HEK293 (cell line): ENCODE data around the gene INSM1.

ENCODE experiments used
- GFI1B ChIP-seq: fragments of 450-650 bp; formaldehyde crosslinking; IDR thresholded peaks from 2 replicates; pipeline ENCODE4 v1.5.1; 2016; ENCODE audit warnings: missing biosample characterization, missing genetic modification characterization
- GLIS2 ChIP-seq: fragments of 450-650 bp; formaldehyde crosslinking; IDR thresholded peaks from 2 replicates; pipeline ENCODE4 v1.5.1; 2016; ENCODE audit warnings: missing biosample characterization, missing genetic modification characterization
- HOXC10 ChIP-seq: sonication (generic); formaldehyde crosslinking; IDR thresholded peaks from 2 replicates; pipeline ENCODE4 v1.8.1; 2023; ENCODE audit warnings: mild to moderate bottlenecking, missing genetic modification reagents
- KLF8 ChIP-seq: fragments of 450-650 bp; formaldehyde crosslinking; IDR thresholded peaks from 2 replicates; pipeline ENCODE4 v1.5.1; 2016; ENCODE audit warnings: missing biosample characterization, missing genetic modification characterization
- SP2 ChIP-seq: fragments of 450-650 bp; formaldehyde crosslinking; IDR thresholded peaks from 2 replicates; pipeline ENCODE4 v1.5.1; 2016; ENCODE audit warnings: missing biosample characterization, missing genetic modification characterization
- SP3 ChIP-seq: fragments of 450-650 bp; formaldehyde crosslinking; IDR thresholded peaks from 2 replicates; pipeline ENCODE4 v1.5.1; 2016; ENCODE audit warnings: missing biosample characterization, missing genetic modification characterization
- ZFP69B ChIP-seq: fragments of 450-650 bp; formaldehyde crosslinking; IDR thresholded peaks from 2 replicates; pipeline ENCODE4 v1.5.1; 2016; ENCODE audit warnings: missing biosample characterization, missing genetic modification characterization
- ZNF16 ChIP-seq: fragments of 450-650 bp; formaldehyde crosslinking; IDR thresholded peaks from 2 replicates; pipeline ENCODE4 v1.5.1; 2016; ENCODE audit warnings: low read depth, missing biosample characterization, missing genetic modification characterization
- ZNF404 ChIP-seq: fragments of 450-650 bp; formaldehyde crosslinking; IDR thresholded peaks from 2 replicates; pipeline ENCODE4 v1.5.1; 2017; ENCODE audit warnings: missing biosample characterization, missing genetic modification characterization
- ZNF555 ChIP-seq: fragments of 450-650 bp; formaldehyde crosslinking; conservative IDR thresholded peaks from 2 replicates; pipeline ENCODE4 v1.5.1; 2017; ENCODE audit warnings: missing biosample characterization, mild to moderate bottlenecking, missing genetic modification characterization, inconsistent platforms
- ZNF610 ChIP-seq: fragments of 450-650 bp; formaldehyde crosslinking; IDR thresholded peaks from 2 replicates; pipeline ENCODE4 v1.5.1; 2016; ENCODE audit warnings: missing biosample characterization, missing genetic modification characterization, borderline replicate concordance
- ZNF623 ChIP-seq: fragments of 450-650 bp; formaldehyde crosslinking; IDR thresholded peaks from 2 replicates; pipeline ENCODE4 v1.5.1; 2016; ENCODE audit warnings: missing biosample characterization, missing genetic modification characterization
- ZNF626 ChIP-seq: fragments of 450-650 bp; sonication (Bioruptor Pico); formaldehyde crosslinking; IDR thresholded peaks from 2 replicates; pipeline ENCODE4 v1.5.1; 2018; ENCODE audit warnings: missing biosample characterization, missing genetic modification characterization, inconsistent platforms
- ZNF776 ChIP-seq: fragments of 450-650 bp; formaldehyde crosslinking; IDR thresholded peaks from 2 replicates; pipeline ENCODE4 v1.5.0; 2017; ENCODE audit warnings: missing biosample characterization, missing genetic modification characterization, borderline replicate concordance
- ZNF791 ChIP-seq: fragments of 450-650 bp; formaldehyde crosslinking; IDR thresholded peaks from 2 replicates; pipeline ENCODE4 v1.5.1; 2016; ENCODE audit warnings: missing biosample characterization, missing genetic modification characterization
- TF ChIP-seq, protein P1 (sequence below): fragments of 450-650 bp; formaldehyde crosslinking; IDR thresholded peaks from 2 replicates; pipeline ENCODE4 v1.5.1; 2016; ENCODE audit warnings: missing biosample characterization, missing genetic modification characterization
- TF ChIP-seq, protein P2 (sequence below): fragments of 450-650 bp; formaldehyde crosslinking; IDR thresholded peaks from 2 replicates; pipeline ENCODE4 v1.5.1; 2016; ENCODE audit warnings: missing biosample characterization, missing genetic modification characterization
- TF ChIP-seq, protein P3 (sequence below): fragments of 450-650 bp; formaldehyde crosslinking; IDR thresholded peaks from 2 replicates; pipeline ENCODE4 v1.5.1; 2016; ENCODE audit warnings: missing biosample characterization, missing genetic modification characterization
- TF ChIP-seq, protein P4 (sequence below): fragments of 450-650 bp; formaldehyde crosslinking; IDR thresholded peaks from 2 replicates; pipeline ENCODE4 v1.5.1; 2016; ENCODE audit warnings: missing biosample characterization, missing genetic modification characterization
- TF ChIP-seq, protein P5 (sequence below): fragments of 450-650 bp; formaldehyde crosslinking; IDR thresholded peaks from 2 replicates; pipeline ENCODE4; 2016; ENCODE audit warnings: missing biosample characterization, missing genetic modification characterization

The INSM1 gene

DNA sequence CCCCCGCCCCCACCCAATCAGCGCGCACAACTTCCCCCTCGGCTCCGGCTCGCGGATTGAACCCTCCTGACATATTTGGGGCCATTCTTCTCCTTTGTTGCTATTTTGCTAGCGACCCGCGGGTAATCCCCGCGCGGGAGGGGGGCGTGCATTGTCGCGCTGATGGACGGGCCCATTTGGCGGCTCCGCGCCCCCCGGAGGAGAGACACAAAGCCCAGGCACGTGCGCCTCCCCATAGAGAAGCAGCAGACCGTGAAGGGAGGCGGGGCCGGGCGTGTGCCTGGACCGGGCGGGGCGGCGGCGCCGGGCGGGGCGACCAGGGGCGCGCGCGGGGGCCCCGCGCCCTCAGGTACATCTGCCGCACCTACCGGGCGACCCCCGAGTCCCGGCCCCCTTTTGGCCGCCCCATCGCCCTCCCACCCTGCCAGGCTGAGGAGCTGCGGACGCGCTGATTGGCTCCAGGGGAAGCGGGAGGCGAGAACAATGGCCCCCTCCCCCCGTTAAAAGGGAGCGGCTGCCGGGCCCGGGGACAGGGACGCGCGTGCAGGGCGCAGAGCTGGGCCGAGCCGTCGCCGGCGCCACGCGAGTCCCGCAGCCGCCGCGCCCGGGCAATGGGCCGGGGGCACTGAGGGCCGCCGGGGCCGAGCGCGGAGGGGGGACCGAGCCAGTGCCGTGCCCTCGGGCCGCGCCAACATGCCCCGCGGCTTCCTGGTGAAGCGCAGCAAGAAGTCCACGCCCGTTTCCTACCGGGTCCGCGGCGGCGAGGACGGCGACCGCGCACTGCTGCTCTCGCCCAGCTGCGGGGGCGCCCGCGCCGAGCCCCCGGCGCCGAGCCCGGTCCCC is at the start of gene INSM1 (continued):
- TF ChIP-seq, protein P1, sequence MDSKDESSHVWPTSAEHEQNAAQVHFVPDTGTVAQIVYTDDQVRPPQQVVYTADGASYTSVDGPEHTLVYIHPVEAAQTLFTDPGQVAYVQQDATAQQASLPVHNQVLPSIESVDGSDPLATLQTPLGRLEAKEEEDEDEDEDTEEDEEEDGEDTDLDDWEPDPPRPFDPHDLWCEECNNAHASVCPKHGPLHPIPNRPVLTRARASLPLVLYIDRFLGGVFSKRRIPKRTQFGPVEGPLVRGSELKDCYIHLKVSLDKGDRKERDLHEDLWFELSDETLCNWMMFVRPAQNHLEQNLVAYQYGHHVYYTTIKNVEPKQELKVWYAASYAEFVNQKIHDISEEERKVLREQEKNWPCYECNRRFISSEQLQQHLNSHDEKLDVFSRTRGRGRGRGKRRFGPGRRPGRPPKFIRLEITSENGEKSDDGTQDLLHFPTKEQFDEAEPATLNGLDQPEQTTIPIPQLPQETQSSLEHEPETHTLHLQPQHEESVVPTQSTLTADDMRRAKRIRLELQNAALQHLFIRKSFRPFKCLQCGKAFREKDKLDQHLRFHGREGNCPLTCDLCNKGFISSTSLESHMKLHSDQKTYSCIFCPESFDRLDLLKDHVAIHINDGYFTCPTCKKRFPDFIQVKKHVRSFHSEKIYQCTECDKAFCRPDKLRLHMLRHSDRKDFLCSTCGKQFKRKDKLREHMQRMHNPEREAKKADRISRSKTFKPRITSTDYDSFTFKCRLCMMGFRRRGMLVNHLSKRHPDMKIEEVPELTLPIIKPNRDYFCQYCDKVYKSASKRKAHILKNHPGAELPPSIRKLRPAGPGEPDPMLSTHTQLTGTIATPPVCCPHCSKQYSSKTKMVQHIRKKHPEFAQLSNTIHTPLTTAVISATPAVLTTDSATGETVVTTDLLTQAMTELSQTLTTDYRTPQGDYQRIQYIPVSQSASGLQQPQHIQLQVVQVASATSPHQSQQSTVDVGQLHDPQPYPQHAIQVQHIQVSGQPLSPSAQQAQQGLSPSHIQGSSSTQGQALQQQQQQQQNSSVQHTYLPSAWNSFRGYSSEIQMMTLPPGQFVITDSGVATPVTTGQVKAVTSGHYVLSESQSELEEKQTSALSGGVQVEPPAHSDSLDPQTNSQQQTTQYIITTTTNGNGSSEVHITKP, result peak; percentile 79
- no peak for TF ChIP-seq ZNF16 (tag by site-specific recombination)
- TF ChIP-seq ZNF776 (tag by site-specific recombination), result no peak
- TF ChIP-seq SP3, result peak; percentile 45
- TF ChIP-seq SP2 (tag by site-specific recombination), result peak; percentile 51
- TF ChIP-seq, protein P2, sequence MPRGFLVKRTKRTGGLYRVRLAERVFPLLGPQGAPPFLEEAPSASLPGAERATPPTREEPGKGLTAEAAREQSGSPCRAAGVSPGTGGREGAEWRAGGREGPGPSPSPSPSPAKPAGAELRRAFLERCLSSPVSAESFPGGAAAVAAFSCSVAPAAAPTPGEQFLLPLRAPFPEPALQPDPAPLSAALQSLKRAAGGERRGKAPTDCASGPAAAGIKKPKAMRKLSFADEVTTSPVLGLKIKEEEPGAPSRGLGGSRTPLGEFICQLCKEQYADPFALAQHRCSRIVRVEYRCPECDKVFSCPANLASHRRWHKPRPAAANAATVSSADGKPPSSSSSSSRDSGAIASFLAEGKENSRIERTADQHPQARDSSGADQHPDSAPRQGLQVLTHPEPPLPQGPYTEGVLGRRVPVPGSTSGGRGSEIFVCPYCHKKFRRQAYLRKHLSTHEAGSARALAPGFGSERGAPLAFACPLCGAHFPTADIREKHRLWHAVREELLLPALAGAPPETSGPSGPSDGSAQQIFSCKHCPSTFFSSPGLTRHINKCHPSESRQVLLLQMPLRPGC (tag by site-specific recombination), result no peak
- no peak for TF ChIP-seq ZNF555 (tag by site-specific recombination)
- TF ChIP-seq HOXC10 (CRISPR knock-in tag), result no peak
- TF ChIP-seq ZFP69B (tag by site-specific recombination), result 0 out of 2 replicates have a peak, but pooled peaks have one; percentile 24
- no peak for TF ChIP-seq ZNF610 (tag by site-specific recombination)
- TF ChIP-seq, protein P3, sequence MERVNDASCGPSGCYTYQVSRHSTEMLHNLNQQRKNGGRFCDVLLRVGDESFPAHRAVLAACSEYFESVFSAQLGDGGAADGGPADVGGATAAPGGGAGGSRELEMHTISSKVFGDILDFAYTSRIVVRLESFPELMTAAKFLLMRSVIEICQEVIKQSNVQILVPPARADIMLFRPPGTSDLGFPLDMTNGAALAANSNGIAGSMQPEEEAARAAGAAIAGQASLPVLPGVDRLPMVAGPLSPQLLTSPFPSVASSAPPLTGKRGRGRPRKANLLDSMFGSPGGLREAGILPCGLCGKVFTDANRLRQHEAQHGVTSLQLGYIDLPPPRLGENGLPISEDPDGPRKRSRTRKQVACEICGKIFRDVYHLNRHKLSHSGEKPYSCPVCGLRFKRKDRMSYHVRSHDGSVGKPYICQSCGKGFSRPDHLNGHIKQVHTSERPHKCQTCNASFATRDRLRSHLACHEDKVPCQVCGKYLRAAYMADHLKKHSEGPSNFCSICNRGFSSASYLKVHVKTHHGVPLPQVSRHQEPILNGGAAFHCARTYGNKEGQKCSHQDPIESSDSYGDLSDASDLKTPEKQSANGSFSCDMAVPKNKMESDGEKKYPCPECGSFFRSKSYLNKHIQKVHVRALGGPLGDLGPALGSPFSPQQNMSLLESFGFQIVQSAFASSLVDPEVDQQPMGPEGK, result peak; percentile 64
- TF ChIP-seq ZNF626 (tag by site-specific recombination), result no peak
- no peak for TF ChIP-seq GFI1B (tag by site-specific recombination)
- TF ChIP-seq ZNF623 (tag by site-specific recombination), result no peak
- TF ChIP-seq KLF8 (tag by site-specific recombination), result peak; percentile 39; the same call in 1 of the 2 replicates
- TF ChIP-seq, protein P4, sequence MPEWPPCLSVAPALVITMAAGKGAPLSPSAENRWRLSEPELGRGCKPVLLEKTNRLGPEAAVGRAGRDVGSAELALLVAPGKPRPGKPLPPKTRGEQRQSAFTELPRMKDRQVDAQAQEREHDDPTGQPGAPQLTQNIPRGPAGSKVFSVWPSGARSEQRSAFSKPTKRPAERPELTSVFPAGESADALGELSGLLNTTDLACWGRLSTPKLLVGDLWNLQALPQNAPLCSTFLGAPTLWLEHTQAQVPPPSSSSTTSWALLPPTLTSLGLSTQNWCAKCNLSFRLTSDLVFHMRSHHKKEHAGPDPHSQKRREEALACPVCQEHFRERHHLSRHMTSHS (tag by site-specific recombination), result 0 out of 2 replicates have a peak, but pooled peaks have one; percentile 55
- TF ChIP-seq ZNF404 (tag by site-specific recombination), result no peak
- TF ChIP-seq, protein P5, sequence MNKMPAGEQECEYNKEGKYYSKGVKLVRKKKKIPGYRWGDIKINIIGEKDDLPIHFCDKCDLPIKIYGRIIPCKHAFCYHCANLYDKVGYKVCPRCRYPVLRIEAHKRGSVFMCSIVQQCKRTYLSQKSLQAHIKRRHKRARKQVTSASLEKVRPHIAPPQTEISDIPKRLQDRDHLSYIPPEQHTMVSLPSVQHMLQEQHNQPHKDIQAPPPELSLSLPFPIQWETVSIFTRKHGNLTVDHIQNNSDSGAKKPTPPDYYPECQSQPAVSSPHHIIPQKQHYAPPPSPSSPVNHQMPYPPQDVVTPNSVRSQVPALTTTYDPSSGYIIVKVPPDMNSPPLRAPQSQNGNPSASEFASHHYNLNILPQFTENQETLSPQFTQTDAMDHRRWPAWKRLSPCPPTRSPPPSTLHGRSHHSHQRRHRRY (tag by site-specific recombination), result no peak
- TF ChIP-seq GLIS2 (tag by site-specific recombination), result peak; percentile 82
- TF ChIP-seq ZNF791 (tag by site-specific recombination), result no peak
